Choroid plexus epithelial cell (primary cell): ENCODE measurements around the gene IL13.

Source experiments
- DNase-seq: peaks from one replicate; pipeline ENCODE4 v3.0.0-alpha.2; 2010; ENCODE audit warnings: low read depth
- H3K4me3 ChIP-seq: 2 replicates; pipeline ENCODE4 v1.5.1; 2011; ENCODE audit warnings: low read depth, mild to moderate bottlenecking, control low read depth, low read length, moderate library complexity
- TF ChIP-seq, protein P1 (sequence below): conservative IDR thresholded peaks from 2 replicates; pipeline ENCODE4 v1.5.1; 2011; ENCODE audit warnings: low read depth, mild to moderate bottlenecking, control low read depth, inconsistent platforms, low read length, moderate library complexity

Gene IL13

DNA sequence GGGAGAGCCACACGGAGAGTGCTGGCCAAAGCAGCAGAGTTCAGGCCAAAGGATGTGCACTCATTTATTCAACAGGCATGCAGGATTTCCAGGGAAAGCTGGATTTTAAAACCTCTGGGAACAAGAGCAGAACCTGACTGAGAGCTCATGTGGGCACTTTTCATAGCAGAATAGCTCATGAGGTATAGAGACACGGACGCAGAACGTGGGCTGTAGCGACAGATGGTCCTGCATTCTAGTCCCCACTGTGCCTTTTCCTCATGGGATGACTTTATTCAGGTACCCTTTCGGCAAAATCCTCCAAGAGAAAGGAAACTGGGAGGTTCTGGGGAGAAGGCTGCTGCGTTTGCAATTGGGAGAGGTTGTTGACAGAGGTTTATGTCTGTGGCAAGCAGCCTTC, 21.2 kb downstream of the IL13 start:
- H3K4me3 ChIP-seq, result no peak overlapping the region
- no peak for DNase-seq
- TF ChIP-seq, protein P1, sequence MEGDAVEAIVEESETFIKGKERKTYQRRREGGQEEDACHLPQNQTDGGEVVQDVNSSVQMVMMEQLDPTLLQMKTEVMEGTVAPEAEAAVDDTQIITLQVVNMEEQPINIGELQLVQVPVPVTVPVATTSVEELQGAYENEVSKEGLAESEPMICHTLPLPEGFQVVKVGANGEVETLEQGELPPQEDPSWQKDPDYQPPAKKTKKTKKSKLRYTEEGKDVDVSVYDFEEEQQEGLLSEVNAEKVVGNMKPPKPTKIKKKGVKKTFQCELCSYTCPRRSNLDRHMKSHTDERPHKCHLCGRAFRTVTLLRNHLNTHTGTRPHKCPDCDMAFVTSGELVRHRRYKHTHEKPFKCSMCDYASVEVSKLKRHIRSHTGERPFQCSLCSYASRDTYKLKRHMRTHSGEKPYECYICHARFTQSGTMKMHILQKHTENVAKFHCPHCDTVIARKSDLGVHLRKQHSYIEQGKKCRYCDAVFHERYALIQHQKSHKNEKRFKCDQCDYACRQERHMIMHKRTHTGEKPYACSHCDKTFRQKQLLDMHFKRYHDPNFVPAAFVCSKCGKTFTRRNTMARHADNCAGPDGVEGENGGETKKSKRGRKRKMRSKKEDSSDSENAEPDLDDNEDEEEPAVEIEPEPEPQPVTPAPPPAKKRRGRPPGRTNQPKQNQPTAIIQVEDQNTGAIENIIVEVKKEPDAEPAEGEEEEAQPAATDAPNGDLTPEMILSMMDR, result no peak

DNA sequence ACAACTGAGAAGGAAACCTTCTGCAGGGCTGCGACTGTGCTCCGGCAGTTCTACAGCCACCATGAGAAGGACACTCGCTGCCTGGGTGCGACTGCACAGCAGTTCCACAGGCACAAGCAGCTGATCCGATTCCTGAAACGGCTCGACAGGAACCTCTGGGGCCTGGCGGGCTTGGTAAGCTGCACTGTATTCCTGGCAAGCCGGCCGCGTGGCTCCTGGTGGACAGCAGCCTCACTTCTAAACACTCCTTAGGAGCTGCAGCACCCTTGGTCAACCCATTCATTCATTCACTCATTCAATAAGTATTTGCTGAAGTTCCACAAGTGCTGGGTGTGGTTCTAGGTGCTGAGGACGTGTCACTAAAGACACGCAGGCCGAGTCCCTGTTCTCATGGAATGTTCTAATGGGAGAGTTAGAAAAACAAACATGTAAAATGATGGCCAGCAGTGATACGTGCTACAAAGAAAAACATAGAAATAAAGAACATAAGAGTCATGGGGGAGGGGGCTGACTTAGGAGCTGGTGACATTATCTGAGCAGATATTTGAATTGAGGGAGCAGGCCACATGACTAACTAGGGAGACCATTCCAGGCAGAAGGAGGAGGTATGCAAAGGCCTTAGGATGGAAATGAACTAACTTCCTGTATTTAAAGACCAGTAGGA, 21.9 kb downstream of the IL13 start:
- DNase-seq, result no peak
- TF ChIP-seq, protein P1, result no peak
- no peak overlapping the region for H3K4me3 ChIP-seq

DNA sequence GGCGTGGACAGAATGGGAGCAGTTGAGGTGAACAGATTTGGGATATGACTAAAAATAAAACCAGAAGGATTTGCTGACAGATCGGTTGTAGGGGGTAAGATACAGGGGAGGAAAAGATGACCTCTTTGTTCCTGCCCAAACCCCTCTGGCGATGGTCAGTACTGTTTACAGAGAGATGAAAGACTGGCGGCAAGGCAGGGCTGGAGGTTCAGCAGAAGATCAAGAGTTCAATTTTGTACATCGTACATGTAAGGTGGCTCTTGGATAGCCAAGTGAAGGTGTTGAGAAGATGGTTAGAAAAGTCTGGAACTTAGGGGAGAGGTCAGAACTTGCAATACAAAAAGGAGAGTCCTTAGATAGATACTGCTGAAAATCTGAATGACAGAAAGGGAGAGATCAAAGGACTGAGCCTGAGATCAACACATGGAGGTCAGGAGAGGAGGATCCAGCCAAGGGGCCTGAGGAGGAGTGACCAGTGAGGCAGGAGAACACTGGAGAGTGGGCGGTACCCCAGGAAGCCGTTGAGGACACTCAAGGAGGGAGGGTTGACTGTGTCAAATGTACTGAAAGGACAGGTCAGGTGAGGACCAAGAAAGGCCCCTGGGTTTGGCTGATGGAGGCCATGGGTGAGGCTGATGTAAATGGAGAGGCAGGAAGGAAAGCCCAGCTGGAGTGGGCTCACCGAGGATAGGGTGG, 23.0 kb downstream of the IL13 start:
- no peak overlapping the region for H3K4me3 ChIP-seq
- TF ChIP-seq, protein P1, result no peak
- no peak for DNase-seq

DNA sequence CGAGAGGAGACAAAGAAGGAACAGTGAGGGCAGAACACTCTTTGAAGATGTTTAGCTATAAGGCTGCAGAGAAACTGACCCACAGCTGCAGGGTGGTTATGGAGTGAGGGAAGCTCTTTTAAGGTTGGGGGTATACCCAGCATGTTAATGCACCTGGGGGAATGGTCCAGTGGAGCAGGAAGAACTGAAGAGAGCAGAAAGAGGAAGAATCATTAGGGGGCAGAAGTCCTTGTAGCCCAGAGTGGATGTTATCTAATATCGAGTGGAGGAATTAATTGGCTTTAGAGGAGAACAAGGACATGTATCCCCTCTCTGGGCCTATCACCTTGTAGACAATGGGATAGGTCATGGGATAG, 23.5 kb downstream of the IL13 start:
- no peak overlapping the region for H3K4me3 ChIP-seq
- no peak for DNase-seq
- TF ChIP-seq, protein P1, result no peak

DNA sequence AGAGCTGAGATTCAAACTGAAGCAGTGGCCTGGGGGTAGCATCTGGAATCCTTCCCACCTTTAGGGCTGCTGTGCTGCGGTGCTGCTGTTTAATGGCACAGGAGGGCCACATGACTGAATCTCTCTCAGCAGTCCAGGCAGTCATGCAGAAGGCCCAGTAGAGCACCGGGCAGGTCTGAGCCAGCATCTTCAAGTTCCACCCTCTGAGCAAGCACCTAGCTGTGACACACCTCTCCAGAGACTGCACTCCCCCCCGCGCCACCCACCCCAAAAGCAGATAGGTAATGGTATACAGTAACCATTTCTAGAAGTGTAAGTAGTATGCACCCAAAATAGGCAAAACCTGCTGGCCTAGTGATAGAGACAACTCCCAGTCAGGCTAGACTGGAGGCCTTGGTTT, 24.0 kb downstream of the IL13 start:
- no peak overlapping the region for H3K4me3 ChIP-seq
- DNase-seq, result no peak
- TF ChIP-seq, protein P1, result no peak

DNA sequence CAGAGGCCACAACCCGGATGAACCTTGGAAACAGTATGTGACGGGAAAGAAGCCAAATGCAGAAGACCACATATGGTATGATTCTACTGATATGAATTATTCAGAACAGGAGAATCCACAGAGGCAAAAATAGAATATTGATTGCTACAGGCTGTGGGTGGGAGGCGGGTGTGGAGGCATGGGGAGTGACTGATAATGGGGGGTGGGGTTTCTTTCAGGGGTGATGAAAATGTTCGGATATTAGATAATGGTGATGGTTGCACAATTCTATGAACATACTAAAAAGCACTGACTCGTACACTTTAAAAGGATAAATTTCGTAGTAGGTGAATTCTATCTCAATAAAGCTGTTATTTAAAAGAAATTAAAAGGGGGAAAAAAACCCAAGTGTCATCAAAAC, 26.5 kb downstream of the IL13 start:
- TF ChIP-seq, protein P1, result no peak
- H3K4me3 ChIP-seq, result no peak overlapping the region
- no peak for DNase-seq
